BLaER1 treated with 17β-estradiol and CSF1 and Interleukin-3, amounts not matched to agents 10 nM and 100 nM (cell line): ENCODE data around the gene C11orf97.

Experiments
- H3K27ac ChIP-seq, 11 experiments: shearing (Covaris generic); formaldehyde crosslinking; 2 replicates each; pipeline ENCODE4 v1.8.1; 2022
- H3K27me3 ChIP-seq, 11 experiments: shearing (Covaris generic); formaldehyde crosslinking; 2 replicates each; pipeline ENCODE4 v1.8.1; 2022
- H3K36me3 ChIP-seq, 11 experiments: shearing (Covaris generic); formaldehyde crosslinking; 2 replicates each; pipeline ENCODE4 v1.8.1; 2022
- H3K4me1 ChIP-seq, 10 experiments: shearing (Covaris generic); formaldehyde crosslinking; 2 replicates each; pipeline ENCODE4 v1.8.1; 2022
- H3K4me2 ChIP-seq, 11 experiments: shearing (Covaris generic); formaldehyde crosslinking; 2 replicates each; pipeline ENCODE4 v1.8.1; 2022
- H3K4me3 ChIP-seq, 10 experiments: shearing (Covaris generic); formaldehyde crosslinking; 2 replicates each; pipeline ENCODE4 v1.8.1; 2022
- H3K9ac ChIP-seq, 11 experiments: shearing (Covaris generic); formaldehyde crosslinking; 2 replicates each; pipeline ENCODE4 v1.8.1; 2022
- H3K9me3 ChIP-seq, 11 experiments: shearing (Covaris generic); formaldehyde crosslinking; replicated peaks in 1 of 11; 2 replicates each; pipeline ENCODE4 v1.8.1; 2022
- H4K20me1 ChIP-seq, 11 experiments: shearing (Covaris generic); formaldehyde crosslinking; 2 replicates each; pipeline ENCODE4 v1.8.1; 2022
- Cebpa-rat ChIP-seq, 11 experiments: shearing (Covaris generic); IDR thresholded peaks; 2 replicates each; pipeline ENCODE4 v1.8.1; 2022

C11orf97 gene

GRCh38 chr11:94511932-94512781, at the start of gene C11orf97:
C11orf97 (plus strand) TSS chr11:94512461; CDS start chr11:94512529, 68 bp downstream.
- H3K4me2 ChIP-seq, result peak within 1 kb of the TSS; percentile 83 to 96 (median 88)
- peaks cover 9 to 22% (median 19%) of the 10 kb centered on the region in 11 experiments; a peak in 21 of 22 replicates for H3K27me3 ChIP-seq
- H3K36me3 ChIP-seq, result no peaks in the 10 kb centered on the region
- H3K9me3 ChIP-seq, result no peaks in the 10 kb centered on the region; a peak in 1 of 22 replicates
- peaks cover 7 to 17% (median 10%) of the 10 kb centered on the region in 10 experiments; a peak in 15 of 20 replicates for H3K4me1 ChIP-seq
- no peak within 1 kb of the TSS for H3K27ac ChIP-seq
- TF ChIP-seq Cebpa-rat (IDR thresholded peaks at IDR 0.05), result no peak
- H4K20me1 ChIP-seq, result no peaks in the 10 kb centered on the region
- H3K9ac ChIP-seq, result peak within 1 kb of the TSS in 10 of 11 experiments; percentile 34 to 58 (median 47); a peak in 16 of 22 replicates
- peak within 1 kb of the TSS; percentile 41 to 70 (median 56) for H3K4me3 ChIP-seq

- Histone ChIP-seq H3K9me3 (no peaks in the 10 kb centered on the region), H3K27me3 (no peaks in the 10 kb centered on the region), H3K27ac (no peak overlapping the region), H4K20me1 (peaks cover 0 to 5% (median 0%) of the 10 kb centered on the region in 11 experiments; a peak in 1 of 22 replicates), H3K36me3 (peaks cover 34 to 99% (median 79%) of the 10 kb centered on the region in 11 experiments), H3K9ac (no peak overlapping the region), H3K4me2 (peak overlapping the region in 2 of 11 experiments; percentile 8 to 18; a peak in 3 of 22 replicates), H3K4me1 (peaks cover 0 to 29% (median 13%) of the 10 kb centered on the region in 10 experiments; a peak in 14 of 20 replicates), H3K4me3 (no peak overlapping the region)
- TF ChIP-seq Cebpa-rat (IDR thresholded peaks at IDR 0.05), result no peak
These were observed 42.8 kb upstream of the C11orf97 start for GRCh38 chr11:94469416-94469815.

- peaks cover 25 to 99% (median 75%) of the 10 kb centered on the region in 11 experiments; a peak in 21 of 22 replicates for H3K36me3 ChIP-seq
- peak overlapping the region in 7 of 11 experiments; percentile 25 to 78 (median 58); a peak in 12 of 22 replicates for H3K27ac ChIP-seq
- H3K4me3 ChIP-seq, result no peak overlapping the region
These were observed 39.1 kb upstream of the C11orf97 start for GRCh38 chr11:94472916-94473799.

GRCh38 chr11:94477624-94478023, 34.6 kb upstream of the C11orf97 start:
- Histone ChIP-seq H3K9ac (0 out of 22 replicates have a peak overlapping the region, but pooled peaks of 1 of the 11 experiments have one; percentile 26), H3K9me3 (no peaks in the 10 kb centered on the region), H3K36me3 (peaks cover 48 to 99% (median 79%) of the 10 kb centered on the region in 11 experiments), H4K20me1 (peaks cover 0 to 5% (median 0%) of the 10 kb centered on the region in 11 experiments; a peak in 1 of 22 replicates), H3K4me2 (peak overlapping the region in 8 of 11 experiments; percentile 10 to 52 (median 36); a peak in 14 of 22 replicates), H3K27me3 (no peaks in the 10 kb centered on the region), H3K27ac (no peak overlapping the region), H3K4me1 (peaks cover 6 to 26% (median 22%) of the 10 kb centered on the region in 10 experiments), H3K4me3 (no peak overlapping the region)
- TF ChIP-seq Cebpa-rat (IDR thresholded peaks at IDR 0.05), result no peak

More at GRCh38 chr11:94472916-94473799, 39.1 kb upstream of the C11orf97 start:
- no peaks in the 10 kb centered on the region for H3K27me3 ChIP-seq
- peak overlapping the region in 3 of 11 experiments; percentile 50 to 54 (median 51); a peak in 5 of 22 replicates for H3K9ac ChIP-seq
- H3K4me1 ChIP-seq, result peaks cover 6 to 38% (median 22%) of the 10 kb centered on the region in 10 experiments
- H3K9me3 ChIP-seq, result no peaks in the 10 kb centered on the region
- H4K20me1 ChIP-seq, result peaks cover 0 to 5% (median 0%) of the 10 kb centered on the region in 11 experiments; a peak in 1 of 22 replicates
- H3K4me2 ChIP-seq, result peak overlapping the region in 7 of 11 experiments; percentile 35 to 88 (median 64); a peak in 14 of 22 replicates
- TF ChIP-seq Cebpa-rat (IDR thresholded peaks at IDR 0.05), result no peak

- TF ChIP-seq Cebpa-rat (IDR thresholded peaks at IDR 0.05), result no peak
- peaks cover 6 to 10% (median 9%) of the 10 kb centered on the region in 10 experiments; a peak in 18 of 20 replicates for H3K4me1 ChIP-seq
- no peak overlapping the region for H3K27ac ChIP-seq
- H3K27me3 ChIP-seq, result no peaks in the 10 kb centered on the region
- H3K4me2 ChIP-seq, result no peak overlapping the region
- 0 out of 22 replicates have a peak, but pooled peaks cover 0 to 5% (median 0%) of the 10 kb centered on the region in 11 experiments for H3K9me3 ChIP-seq
- peaks cover 71 to 100% (median 91%) of the 10 kb centered on the region in 11 experiments for H3K36me3 ChIP-seq
- no peak overlapping the region for H3K9ac ChIP-seq
- no peaks in the 10 kb centered on the region for H4K20me1 ChIP-seq
- H3K4me3 ChIP-seq, result no peak overlapping the region
These were observed 30.9 kb upstream of the C11orf97 start for GRCh38 chr11:94481342-94481741.

GRCh38 chr11:94486068-94486467, 26.2 kb upstream of the C11orf97 start:
- H3K4me2 ChIP-seq, result no peak overlapping the region
- H3K27me3 ChIP-seq, result no peaks in the 10 kb centered on the region
- no peak overlapping the region for H3K9ac ChIP-seq
- no peak overlapping the region for H3K4me3 ChIP-seq
- H3K36me3 ChIP-seq, result peaks cover 87 to 97% (median 96%) of the 10 kb centered on the region in 11 experiments
- TF ChIP-seq Cebpa-rat (IDR thresholded peaks at IDR 0.05), result no peak
- H3K4me1 ChIP-seq, result peaks cover 0 to 6% (median 0%) of the 10 kb centered on the region in 10 experiments; a peak in 2 of 20 replicates
- no peak overlapping the region for H3K27ac ChIP-seq
- H4K20me1 ChIP-seq, result no peaks in the 10 kb centered on the region
- peaks cover 0 to 16% (median 6%) of the 10 kb centered on the region in 11 experiments; a peak in 8 of 22 replicates for H3K9me3 ChIP-seq

- H3K4me3 ChIP-seq, result peak within 1 kb of the TSS; percentile 74 to 91 (median 86)
- no peak for TF ChIP-seq Cebpa-rat (IDR thresholded peaks at IDR 0.05)
- peaks cover 41 to 52% (median 45%) of the 10 kb centered on the region in 11 experiments for H3K36me3 ChIP-seq
- H3K9me3 ChIP-seq, result peaks cover 0 to 10% (median 3%) of the 10 kb centered on the region in 11 experiments; a peak in 8 of 22 replicates
- H3K27me3 ChIP-seq, result no peaks in the 10 kb centered on the region
- H3K27ac ChIP-seq, result peak within 1 kb of the TSS; percentile 82 to 93 (median 88)
- peaks cover 18 to 30% (median 24%) of the 10 kb centered on the region in 10 experiments for H3K4me1 ChIP-seq
- peak within 1 kb of the TSS; percentile 87 to 94 (median 91) for H3K9ac ChIP-seq
- H4K20me1 ChIP-seq, result peaks cover 0 to 13% (median 0%) of the 10 kb centered on the region in 11 experiments; a peak in 2 of 22 replicates
- peak within 1 kb of the TSS; percentile 78 to 94 (median 88) for H3K4me2 ChIP-seq
These were observed 18.8 kb upstream of the C11orf97 start, which contains the start of the genes ANKRD49 and MRE11 for GRCh38 chr11:94493281-94494125. ANKRD49 (plus strand) TSS chr11:94493984; CDS start chr11:94496694, 2,710 bp downstream. MRE11 (minus strand) TSS chr11:94493844; CDS start chr11:94492801, 1,043 bp downstream.
